HEK293 (cell line): ENCODE measurements around the gene PRKCA.

ENCODE experiments used
- BCL6B ChIP-seq: fragments of 450-650 bp; formaldehyde crosslinking; IDR thresholded peaks from 2 replicates; pipeline ENCODE4 v1.5.1; 2017; ENCODE audit warnings: missing biosample characterization, missing genetic modification characterization
- CTCF ChIP-seq: fragments of 450-650 bp; formaldehyde crosslinking; IDR thresholded peaks from 2 replicates; pipeline ENCODE4 v1.5.1; 2016; ENCODE audit warnings: missing biosample characterization, missing genetic modification characterization

DNA sequence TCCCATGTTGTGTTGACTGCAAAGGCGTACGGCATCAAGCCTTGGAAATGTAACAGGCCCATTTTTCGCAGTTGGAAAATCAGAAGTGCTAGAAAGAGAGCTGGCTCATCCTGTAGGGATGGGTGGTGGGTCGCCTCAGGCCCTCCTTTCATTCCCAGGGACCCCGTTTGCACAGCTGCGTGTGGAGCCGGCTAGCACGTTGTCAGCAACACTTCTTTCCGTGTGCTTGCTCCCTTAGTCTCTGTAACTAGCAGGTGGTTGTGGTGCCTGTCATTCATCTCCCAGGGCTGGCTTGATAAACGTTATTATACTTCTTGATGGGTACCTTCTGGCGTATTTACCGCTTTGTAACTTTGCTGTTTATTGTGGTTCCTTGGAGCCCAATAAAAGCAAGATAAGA, 293.5 kb downstream of the PRKCA start:
- TF ChIP-seq BCL6B (tag by site-specific recombination) (no peak), CTCF (tag by site-specific recombination) (no peak)
